HG02884 (cell line): ENCODE data around the gene NCOR2.

Experiments
- ATAC-seq: cut with Tn5 transposase; IDR thresholded peaks from one replicate; pipeline ENCODE4 v1.9.1; 2021; ENCODE audit warnings: mild to moderate bottlenecking, moderate library complexity; ENCODE audit not compliant: unreplicated experiment

Gene NCOR2

DNA sequence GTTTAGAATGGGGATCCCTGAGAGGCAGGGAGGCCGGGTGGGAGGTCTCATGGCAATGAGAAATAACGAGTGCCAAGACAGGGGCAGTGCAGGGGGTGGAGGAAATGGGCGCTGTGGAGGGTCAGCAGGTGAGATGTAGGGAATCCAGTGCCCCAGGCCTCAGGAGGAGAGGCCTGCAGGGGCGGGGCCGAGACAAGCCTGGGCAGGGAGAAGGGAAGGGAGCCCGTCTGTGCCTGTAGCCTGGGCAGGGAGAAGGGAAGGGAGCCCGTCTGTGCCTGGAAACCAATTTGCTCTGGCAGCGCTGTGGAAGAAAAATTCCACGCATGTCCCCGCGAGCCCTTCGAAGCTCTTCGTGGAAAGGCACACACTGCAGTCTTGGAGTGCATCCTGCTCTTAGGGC is 10.6 kb upstream of the NCOR2 start:
- ATAC-seq: no peak

DNA sequence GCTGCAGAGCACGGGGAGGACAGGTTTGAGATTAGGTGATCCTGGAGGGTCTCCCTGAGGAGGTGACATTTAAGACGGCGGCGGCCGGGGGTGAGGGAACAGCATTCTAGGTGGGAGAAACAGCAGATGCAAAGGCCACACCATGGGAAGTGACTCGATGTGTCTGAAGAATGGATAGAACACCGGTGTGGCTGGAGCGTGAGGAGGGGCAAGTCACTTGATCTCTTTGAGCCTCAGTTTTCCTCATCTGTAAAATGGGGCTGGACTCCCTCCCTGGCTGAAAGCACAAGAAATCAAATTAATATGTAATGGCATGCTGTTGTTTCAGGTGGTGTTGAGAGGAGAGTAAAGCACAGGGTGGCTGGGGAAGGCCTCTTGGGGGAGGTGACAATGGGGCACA is 10.0 kb upstream of the NCOR2 start:
- ATAC-seq: no peak

DNA sequence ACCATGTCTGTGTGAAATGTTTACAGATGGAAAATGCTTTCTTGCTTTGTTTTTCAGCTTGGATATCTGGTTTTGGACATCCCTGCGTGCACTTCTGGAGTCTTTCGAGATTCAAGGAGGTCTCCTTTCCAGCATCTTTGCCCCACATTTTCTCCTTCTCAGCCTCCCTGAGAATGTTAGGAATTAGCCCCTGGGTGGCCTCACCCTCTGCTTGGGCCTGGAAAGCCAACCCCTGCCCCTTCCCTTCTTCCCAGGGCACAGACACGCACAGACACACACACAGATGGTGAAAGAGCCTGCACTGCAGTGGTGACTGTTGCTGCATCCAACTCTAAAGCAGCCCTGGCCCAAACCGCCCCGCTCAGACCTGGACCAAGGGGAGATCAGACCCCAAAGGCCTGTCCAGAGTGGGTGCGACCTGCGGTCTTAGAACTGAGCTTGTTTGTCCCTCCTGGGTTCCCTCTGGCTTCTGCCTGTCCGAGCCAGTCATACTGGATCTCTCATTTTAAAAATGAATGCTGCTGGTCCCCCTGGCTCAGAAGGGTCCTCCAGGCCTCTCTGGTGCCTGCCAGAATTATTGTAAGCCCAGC is 8.7 kb upstream of the NCOR2 start:
- no peak for ATAC-seq

- ATAC-seq: no peak
Measured at GRCh38 chr12:124573839-124574786, 6.7 kb upstream of the NCOR2 start.

GRCh38 chr12:124571556-124571955 is 4.1 kb upstream of the NCOR2 start:
- no peak for ATAC-seq

DNA sequence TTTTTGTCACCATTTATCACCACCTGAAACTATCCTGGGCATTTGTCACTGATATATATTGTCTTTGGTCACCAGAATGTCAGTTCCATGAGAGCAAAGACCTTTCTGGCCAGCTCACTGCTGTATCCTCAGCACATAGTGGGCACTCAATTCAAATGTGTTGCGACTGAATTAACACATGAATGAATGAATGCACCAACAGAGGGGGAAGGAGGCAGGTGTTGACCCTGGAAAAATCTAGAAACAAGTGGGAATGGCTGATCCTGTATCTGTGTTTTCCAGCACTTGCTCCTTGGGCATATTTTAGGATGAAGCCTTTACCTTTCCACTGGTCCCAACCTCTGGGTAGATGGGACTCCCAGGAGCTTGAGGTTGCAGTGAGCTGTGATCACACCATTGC is 3.4 kb upstream of the NCOR2 start:
- ATAC-seq: no peak

DNA sequence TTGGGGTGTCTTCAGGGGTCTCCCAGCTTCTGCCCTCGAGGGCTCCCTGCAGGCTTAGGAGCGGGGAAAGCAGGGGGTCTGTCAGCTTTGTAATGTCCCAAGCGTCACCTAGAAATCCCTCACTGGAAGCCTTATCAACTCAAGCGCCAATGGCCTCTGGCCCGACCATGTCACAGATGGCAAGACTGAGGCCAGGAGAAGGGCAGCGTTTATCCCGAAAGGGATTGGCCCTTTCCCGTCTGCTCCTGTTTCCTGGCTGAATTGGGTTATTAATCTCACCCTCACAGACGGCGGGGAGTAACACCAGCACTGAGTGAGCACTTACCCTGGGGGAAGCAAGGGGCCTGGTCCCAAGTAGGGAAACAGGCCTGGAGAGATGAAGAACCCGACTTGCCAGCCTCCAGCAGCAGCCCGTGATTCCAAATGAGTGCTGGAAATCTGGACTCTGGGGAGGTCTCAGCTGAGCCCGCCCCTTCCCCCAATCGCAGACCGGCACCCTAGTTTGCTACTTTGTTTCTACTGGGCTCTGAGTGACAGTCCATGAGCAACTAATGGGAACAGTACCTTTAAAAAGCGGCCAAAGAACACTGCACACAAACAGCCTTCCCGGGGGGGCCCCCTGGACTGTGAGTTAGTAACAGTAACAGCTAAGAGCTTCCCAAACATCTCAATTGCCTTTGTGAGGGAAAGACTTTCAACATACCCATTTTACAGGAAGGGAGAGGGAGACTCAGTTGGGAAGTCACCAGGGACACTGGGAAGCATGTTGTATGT is 2.1 kb upstream of the NCOR2 start:
- no peak for ATAC-seq

DNA sequence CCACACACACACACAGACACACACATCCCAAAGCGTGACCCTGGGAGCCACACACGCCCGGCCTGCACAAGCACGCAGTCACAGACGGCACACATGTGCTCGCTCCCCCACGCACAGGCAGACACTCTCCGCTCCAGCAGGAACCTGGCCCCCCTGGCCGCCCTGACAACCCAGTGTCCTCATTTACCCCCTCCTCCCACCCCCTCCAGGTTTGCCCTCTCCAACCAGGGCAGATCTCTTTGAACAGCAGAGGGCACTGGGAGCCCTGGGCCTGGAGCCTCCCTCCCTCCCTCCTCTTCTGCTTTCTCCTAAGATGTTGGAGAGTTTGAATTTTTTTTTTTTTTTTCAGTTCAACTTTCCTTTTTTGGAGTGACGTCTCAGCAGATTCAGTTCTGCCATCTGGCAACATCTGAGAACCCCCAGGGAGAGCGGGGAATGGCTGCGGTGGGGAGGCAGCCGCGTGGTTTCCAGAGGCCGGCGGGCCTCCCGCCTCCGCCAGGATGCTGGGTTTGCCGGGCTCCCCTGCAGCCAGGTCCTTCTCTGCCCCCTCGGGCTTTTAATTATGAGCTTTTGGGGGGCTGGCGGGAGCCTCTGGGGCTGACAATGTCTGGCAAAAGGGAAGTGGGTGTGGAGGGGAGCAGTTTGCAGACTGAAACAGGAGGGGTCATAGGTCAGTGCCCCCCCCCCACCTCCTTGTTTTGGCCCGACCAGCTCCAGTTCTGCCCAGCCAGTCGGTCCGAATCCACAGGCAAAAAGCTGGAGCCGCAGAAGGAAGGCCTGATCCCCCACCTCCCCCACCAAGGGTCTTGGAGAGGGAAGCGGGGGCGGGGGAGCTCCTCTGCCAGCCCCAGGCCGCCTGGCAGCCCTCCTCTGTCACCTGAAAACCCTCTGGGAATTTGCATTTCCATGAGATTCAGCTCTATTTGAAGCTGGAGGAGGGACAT is 1.3 kb upstream of the NCOR2 start:
- no peak for ATAC-seq

GRCh38 chr12:124567673-124568373 is 411 bp upstream of the NCOR2 start:
- ATAC-seq: peak; percentile 39

DNA sequence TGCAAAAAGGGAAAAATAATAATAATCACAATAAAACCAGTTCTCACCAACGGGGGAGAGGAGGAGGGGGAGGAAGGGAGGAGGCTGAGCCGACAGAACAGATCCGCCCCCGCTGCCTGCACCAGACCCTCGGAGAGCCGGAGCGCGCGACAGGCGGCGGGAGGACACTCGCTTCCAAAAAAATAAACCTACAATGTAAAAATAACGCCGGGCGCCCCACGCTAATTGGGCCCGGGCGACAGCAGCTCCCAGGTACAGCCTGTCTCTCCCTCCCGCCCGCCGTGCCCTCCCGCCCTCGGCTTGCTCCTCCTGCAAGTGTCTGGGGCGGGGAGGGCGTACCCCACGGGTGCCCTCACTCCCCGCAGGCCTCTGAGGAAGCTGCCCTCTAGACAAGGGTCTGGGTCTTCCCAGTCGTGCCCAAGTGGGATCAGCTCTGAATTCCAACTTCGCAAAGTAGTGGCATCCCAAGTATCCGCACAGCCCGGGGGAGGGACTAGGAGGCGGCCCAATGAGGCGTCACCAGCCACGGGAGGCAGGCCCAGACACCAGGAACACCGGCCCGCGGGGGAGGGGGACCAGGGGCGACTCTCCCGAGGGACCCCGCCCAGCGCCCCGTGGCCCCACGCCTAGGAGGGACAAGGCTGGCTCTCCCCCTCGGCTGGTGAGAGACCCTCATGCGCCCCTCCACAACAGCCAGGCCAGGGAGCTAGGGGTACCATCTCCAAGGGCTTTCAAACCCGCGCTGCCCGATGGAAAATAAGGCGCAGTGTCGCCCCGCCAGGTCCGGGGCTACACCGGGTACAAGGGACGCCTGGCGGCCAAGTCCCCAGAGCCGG is 1.0 kb downstream of the NCOR2 start:
- ATAC-seq: peak; percentile 32

DNA sequence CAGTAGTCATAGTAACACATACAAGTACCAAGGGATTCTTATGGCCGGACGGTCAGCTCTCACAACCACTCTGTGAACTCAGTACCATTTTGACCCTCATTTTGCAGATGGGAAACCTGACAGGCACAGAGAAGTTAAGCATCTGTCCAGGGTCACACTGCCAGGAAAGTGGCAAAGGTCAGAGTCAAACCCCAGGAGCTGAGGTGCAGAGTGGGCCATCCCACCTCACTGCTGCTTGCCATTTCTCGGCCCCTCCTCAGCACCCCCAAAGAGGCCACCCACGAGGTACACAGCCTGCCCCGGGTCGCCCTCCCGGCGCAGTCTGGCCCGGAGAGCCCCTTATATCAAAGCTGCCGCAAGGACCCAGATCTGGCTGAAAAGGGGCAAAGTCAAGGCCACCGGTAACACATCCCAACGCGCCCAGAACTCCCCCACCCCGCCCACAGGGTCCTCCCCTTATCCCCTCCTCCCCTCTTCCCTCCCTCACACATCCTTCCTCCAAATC is 1.7 kb downstream of the NCOR2 start:
- no peak for ATAC-seq

DNA sequence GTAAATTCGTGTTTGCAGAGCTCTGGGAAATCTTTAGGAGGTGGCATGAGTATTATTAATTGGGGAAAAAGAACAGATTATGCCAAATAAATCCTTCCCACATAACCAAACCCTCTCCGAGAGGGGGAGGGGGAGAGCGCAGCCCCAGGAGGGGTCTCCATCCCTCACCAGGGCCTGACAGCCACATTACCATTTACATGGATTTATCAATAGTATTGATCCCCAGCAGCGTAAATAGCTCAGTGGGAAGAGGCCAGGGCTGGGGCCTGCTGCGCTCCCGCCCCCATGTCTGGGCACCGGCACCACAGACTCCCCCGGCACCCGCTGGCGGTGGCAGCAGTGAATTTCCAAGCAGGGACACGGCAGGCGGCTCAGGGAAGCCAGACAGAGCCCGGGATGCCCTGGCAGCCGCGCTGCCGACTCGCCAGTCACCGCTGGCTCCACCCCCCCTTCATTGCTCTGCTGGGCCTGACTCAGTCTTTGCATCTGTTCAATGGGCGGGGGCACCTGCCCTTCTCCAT is 2.4 kb downstream of the NCOR2 start:
- ATAC-seq: no peak

DNA sequence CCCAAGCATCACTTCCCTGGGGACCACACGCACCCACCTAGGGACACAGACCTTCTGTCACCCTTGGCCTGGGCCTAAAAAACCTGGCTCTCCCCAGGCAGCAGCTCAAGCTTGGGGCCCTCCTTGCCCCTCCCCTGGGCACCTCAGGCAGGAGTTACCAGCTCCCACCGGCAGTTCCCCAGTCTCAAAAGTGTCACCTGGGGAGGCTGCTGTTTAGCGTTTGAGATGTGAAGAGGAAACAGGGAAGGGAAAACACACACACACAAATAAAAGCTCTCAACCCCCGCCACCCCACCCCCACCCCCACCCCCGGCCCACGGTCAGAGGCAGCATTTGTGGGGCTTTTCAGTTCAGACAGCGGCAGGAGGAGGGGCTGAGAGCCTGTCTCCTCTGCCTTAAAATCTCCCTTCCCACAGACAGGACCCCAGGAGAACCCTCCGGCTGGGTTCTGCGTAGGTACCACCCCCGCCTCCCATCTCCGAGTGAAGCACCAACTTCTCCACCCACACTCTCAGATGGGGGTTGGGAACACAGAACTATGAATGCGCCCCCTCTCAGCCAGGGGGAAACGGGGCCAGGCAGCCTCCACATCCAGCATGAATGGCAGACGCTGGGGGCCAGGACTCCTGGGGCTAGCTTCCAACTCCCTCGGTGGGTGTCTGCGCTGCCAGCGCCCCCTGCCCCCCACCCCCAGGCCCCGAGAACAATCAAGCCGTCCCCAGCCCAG is 3.0 kb downstream of the NCOR2 start:
- ATAC-seq: no peak

- ATAC-seq: no peak
Measured at GRCh38 chr12:124563809-124564208, 3.6 kb downstream of the NCOR2 start.

GRCh38 chr12:124563401-124563800 is 4.0 kb downstream of the NCOR2 start:
- no peak for ATAC-seq

GRCh38 chr12:124562796-124563181 is 4.6 kb downstream of the NCOR2 start:
- ATAC-seq: no peak

GRCh38 chr12:124562018-124562795 is 5.2 kb downstream of the NCOR2 start:
- no peak for ATAC-seq
